Measurements from ENCODE around the gene HSF4. TPM values are rescaled to one million over a fixed set of nuclear protein-coding genes. Genes with fewer than 3 reads are reported as not detected.

The HSF4 gene
- total RNA-seq, 2 experiments from 2014 or later: 11.1 to 12.3 TPM

- H3K36me3 Mint-ChIP-seq (ENCODE audit: low read depth): no peaks in the 10 kb centered on the region
- H3K4me1 Mint-ChIP-seq (ENCODE audit: low read depth): no peaks in the 10 kb centered on the region
- CTCF ChIA-PET: no interaction called here
- no peak overlapping the region for H3K4me3 Mint-ChIP-seq
- no peaks in the 10 kb centered on the region for H3K9me3 Mint-ChIP-seq
- intact Hi-C loops (cut with micrococcal nuclease): no loop called here
- no peaks in the 10 kb centered on the region for H3K27me3 Mint-ChIP-seq (ENCODE audit: low read depth)
- no peak overlapping the region for H3K27ac Mint-ChIP-seq
- DNase-seq: no peak
Observed at GRCh38 chr16:67210069-67210937, 45.8 kb downstream of the HSF4 start.

DNA sequence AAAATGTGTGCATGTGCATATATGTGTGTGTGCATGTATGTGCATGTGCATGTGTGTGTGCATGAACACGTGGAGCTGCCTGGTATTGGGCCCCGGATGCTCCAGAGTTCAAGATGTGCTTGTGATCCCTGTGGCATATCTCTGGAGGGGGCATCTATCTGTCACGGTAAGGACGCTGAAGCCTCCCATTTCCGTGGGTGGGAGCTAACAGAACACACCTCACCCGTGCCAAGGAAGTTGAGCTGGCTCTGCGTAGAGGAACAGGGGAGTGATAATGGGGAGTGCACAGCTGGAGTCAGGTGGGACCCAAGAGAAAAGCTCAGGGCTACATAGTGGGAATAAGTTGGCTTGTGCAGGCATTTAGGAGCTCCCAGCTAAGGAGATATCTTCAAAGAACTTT lies 47.1 kb downstream of the HSF4 start:
- H3K9me3 Mint-ChIP-seq: no peaks in the 10 kb centered on the region
- intact Hi-C loops (cut with micrococcal nuclease): no loop called here
- H3K36me3 Mint-ChIP-seq (ENCODE audit: low read depth): no peaks in the 10 kb centered on the region
- H3K4me3 Mint-ChIP-seq: no peak overlapping the region
- no peaks in the 10 kb centered on the region for H3K27me3 Mint-ChIP-seq (ENCODE audit: low read depth)
- H3K4me1 Mint-ChIP-seq (ENCODE audit: low read depth): no peaks in the 10 kb centered on the region
- no peak for DNase-seq
- CTCF ChIA-PET: interaction anchor here (0.8 kb wide), 1 partner anchor 9 kb away, joined by 4 read pairs; no protein-coding TSS in a partner anchor
- H3K27ac Mint-ChIP-seq: no peak overlapping the region

GRCh38 chr16:67212766-67213165 lies 48.2 kb downstream of the HSF4 start:
- no peak overlapping the region for H3K4me3 Mint-ChIP-seq
- no peak overlapping the region for H3K27ac Mint-ChIP-seq
- H3K27me3 Mint-ChIP-seq (ENCODE audit: low read depth): no peaks in the 10 kb centered on the region
- no peaks in the 10 kb centered on the region for H3K4me1 Mint-ChIP-seq (ENCODE audit: low read depth)
- intact Hi-C loops (cut with micrococcal nuclease): no loop called here
- DNase-seq: no peak
- no peaks in the 10 kb centered on the region for H3K9me3 Mint-ChIP-seq
- CTCF ChIA-PET: interaction anchor here (0.5 to 0.7 kb wide), 3 partner anchors 9 to 605 kb away, joined by 4 to 5 read pairs (median 4); no protein-coding TSS in a partner anchor
- no peaks in the 10 kb centered on the region for H3K36me3 Mint-ChIP-seq (ENCODE audit: low read depth)

GRCh38 chr16:67213197-67214019 lies 48.9 kb downstream of the HSF4 start:
- no peak for DNase-seq
- CTCF ChIA-PET: interaction anchor here (0.5 to 0.7 kb wide), 4 partner anchors 8 to 768 kb away, joined by 4 to 8 read pairs (median 6); no protein-coding TSS in a partner anchor
- Mint-ChIP-seq H3K9me3 (no peaks in the 10 kb centered on the region), H3K36me3 (ENCODE audit: low read depth) (no peaks in the 10 kb centered on the region), H3K27ac (no peak overlapping the region), H3K4me3 (no peak overlapping the region), H3K27me3 (ENCODE audit: low read depth) (no peaks in the 10 kb centered on the region), H3K4me1 (ENCODE audit: low read depth) (no peaks in the 10 kb centered on the region)
- intact Hi-C loops (cut with micrococcal nuclease): no loop called here

GRCh38 chr16:67215706-67216105 lies 51.2 kb downstream of the HSF4 start:
- H3K4me1 Mint-ChIP-seq (ENCODE audit: low read depth): no peaks in the 10 kb centered on the region
- H3K36me3 Mint-ChIP-seq (ENCODE audit: low read depth): no peaks in the 10 kb centered on the region
- no peak for DNase-seq
- H3K27ac Mint-ChIP-seq: no peak overlapping the region
- no peaks in the 10 kb centered on the region for H3K27me3 Mint-ChIP-seq (ENCODE audit: low read depth)
- CTCF ChIA-PET: no interaction called here
- no peaks in the 10 kb centered on the region for H3K9me3 Mint-ChIP-seq
- intact Hi-C loops (cut with micrococcal nuclease): no loop called here
- no peak overlapping the region for H3K4me3 Mint-ChIP-seq

DNA sequence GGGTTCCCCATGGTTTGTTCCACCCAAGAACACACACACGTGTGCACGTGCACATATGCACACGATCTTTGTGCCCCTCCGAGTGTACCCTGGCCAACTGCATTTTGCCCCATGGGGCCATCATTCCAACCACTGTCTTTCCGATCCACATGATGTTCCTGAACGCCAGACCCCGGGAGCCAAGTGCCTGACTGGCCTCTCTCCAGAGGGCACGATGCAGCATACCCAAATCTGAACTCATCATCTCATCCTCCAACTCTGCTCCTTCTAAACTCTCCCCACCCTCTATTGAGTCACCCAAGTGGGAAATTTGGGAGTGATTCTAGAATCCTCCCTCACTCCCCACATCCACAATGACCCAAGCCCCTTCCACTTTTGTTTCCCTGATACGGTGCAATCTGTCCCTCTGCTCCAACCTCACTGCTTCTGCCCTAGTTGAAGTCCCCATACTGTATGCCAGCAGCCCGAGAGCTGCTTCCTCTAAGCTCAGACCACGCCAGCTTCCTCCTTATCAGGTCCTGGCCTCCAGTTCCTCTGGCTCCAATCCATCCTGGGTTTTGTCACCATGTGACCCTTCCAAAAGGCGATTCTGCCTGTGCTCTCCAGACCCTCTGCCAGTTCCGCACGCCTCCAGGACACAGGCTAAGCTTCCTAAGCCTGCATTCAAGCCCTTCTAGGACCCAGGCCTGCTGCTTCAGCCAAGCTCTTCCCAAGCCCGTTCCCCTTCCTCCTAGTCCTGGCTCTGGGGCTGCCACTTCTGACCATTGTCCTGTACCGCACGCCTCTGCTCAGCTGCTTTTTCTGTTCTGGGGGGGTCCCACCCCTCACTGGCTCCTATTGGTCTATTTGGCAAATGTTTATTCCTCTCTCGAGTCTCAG lies 52.3 kb downstream of the HSF4 start:
- H3K27ac Mint-ChIP-seq: no peak overlapping the region
- no peaks in the 10 kb centered on the region for H3K4me1 Mint-ChIP-seq (ENCODE audit: low read depth)
- H3K36me3 Mint-ChIP-seq (ENCODE audit: low read depth): no peaks in the 10 kb centered on the region
- CTCF ChIA-PET: interaction anchor here (0.7 to 1.2 kb wide), 2 partner anchors 16 to 19 kb away, joined by 3 to 7 read pairs; no protein-coding TSS in a partner anchor
- no peaks in the 10 kb centered on the region for H3K27me3 Mint-ChIP-seq (ENCODE audit: low read depth)
- H3K4me3 Mint-ChIP-seq: no peak overlapping the region
- intact Hi-C loops (cut with micrococcal nuclease): no loop called here
- DNase-seq: no peak
- no peaks in the 10 kb centered on the region for H3K9me3 Mint-ChIP-seq

Small RNA genes lying within 50 kb of the gene (microRNA-seq; reads per million reads assigned to microRNA genes)
- gene MIR328 (ENCODE audit: borderline microRNAs expressed, borderline replicate concordance): 73.5 reads per million, percentile 54 among the genes with 10 or more reads in this experiment

Other genes starting within 250 kb of the HSF4 start
- not detected for gene CDH16, start 245.9 kb upstream of the HSF4 start, total RNA-seq
- gene RRAD, start 239.2 kb upstream of the HSF4 start, total RNA-seq: under 1 TPM in 1 of 2 experiments, not detected in 1; 0.25 TPM
- gene CIAO2B, start 230.3 kb upstream of the HSF4 start, total RNA-seq: 100 to 1,000 TPM; 169 to 173 TPM
- 10 to 100 TPM; 20.0 to 22.0 TPM for gene CES2, start 229.2 kb upstream of the HSF4 start, total RNA-seq
- under 1 TPM; 0.17 to 0.55 TPM for gene CES3, start 203.5 kb upstream of the HSF4 start, total RNA-seq
- gene CES4A, start 176.2 kb upstream of the HSF4 start, total RNA-seq: 1 to 10 TPM; 4.9 to 5.1 TPM
- gene CBFB, start 135.6 kb upstream of the HSF4 start, total RNA-seq: 10 to 100 TPM; 79.6 to 86.8 TPM
- gene PHAF1, start 54.8 kb upstream of the HSF4 start, total RNA-seq: 1 to 10 TPM; 7.8 to 8.4 TPM
- 1 to 10 TPM; 1.1 to 1.2 TPM for gene B3GNT9, start 13.7 kb upstream of the HSF4 start, total RNA-seq
- gene TRADD, start 4.8 kb upstream of the HSF4 start, total RNA-seq: 10 to 100 TPM; 17.7 to 21.1 TPM
- 10 to 100 TPM; 13.8 to 15.3 TPM for gene FBXL8, start 4.8 kb upstream of the HSF4 start, total RNA-seq
- 1 to 10 TPM; 3.8 to 4.4 TPM for gene NOL3, start 5.8 kb downstream of the HSF4 start, total RNA-seq
- gene MATCAP1, start 19.2 kb downstream of the HSF4 start, total RNA-seq: 10 to 100 TPM; 21.9 to 24.0 TPM
- not detected for gene EXOC3L1, start 25.4 kb downstream of the HSF4 start, total RNA-seq
- 10 to 100 TPM; 65.1 to 66.5 TPM for gene E2F4, start 27.4 kb downstream of the HSF4 start, total RNA-seq
- gene ELMO3, start 34.4 kb downstream of the HSF4 start, total RNA-seq: 1 to 10 TPM; 3.8 to 4.4 TPM
- 10 to 100 TPM; 24.6 to 29.4 TPM for gene TMEM208, start 62.4 kb downstream of the HSF4 start, total RNA-seq
- gene FHOD1, start 82.7 kb downstream of the HSF4 start, total RNA-seq: 10 to 100 TPM; 70.7 to 73.7 TPM
- gene SLC9A5, start 84.2 kb downstream of the HSF4 start, total RNA-seq: 1 to 10 TPM; 5.2 TPM
- 10 to 100 TPM; 14.3 to 14.4 TPM for gene PLEKHG4, start 114.8 kb downstream of the HSF4 start, total RNA-seq
- 1 to 10 TPM; 1.0 to 1.3 TPM for gene KCTD19, start 162.0 kb downstream of the HSF4 start, total RNA-seq
- under 1 TPM in 1 of 2 experiments, not detected in 1; 0.64 TPM for gene LRRC36, start 162.1 kb downstream of the HSF4 start, total RNA-seq
- not detected for gene TPPP3, start 228.8 kb downstream of the HSF4 start, total RNA-seq

Measured in activated naive CD4-positive, alpha-beta T cell treated with anti-CD3 and anti-CD28 coated beads for 36 hours (primary cell).